Left kidney (tissue), 8 donors: ENCODE measurements around the gene AKNAD1. TPM values are rescaled to one million over a fixed set of nuclear protein-coding genes. Genes with fewer than 3 reads are reported as not detected.
"Not testable (repeated sequence)": the region's sequence is repeated elsewhere in the genome, so short reads cannot be mapped to it uniquely, and the experiment has no call there.

Source experiments
- DNase-seq: peaks from one replicate; pipeline ENCODE4 v3.0.0-alpha.2; 2013
- long read RNA-seq, 8 donors: transcript quantifications; one replicate each; lab custom pipeline, GENCODE V29; 2026
- polyA plus RNA-seq: library from polyadenylated mRNA; unstranded; fragments of 120-200 nt; gene quantifications from one replicate; pipeline ENCODE4 v1.2.1, GENCODE V29; 2013; ENCODE audit not compliant: insufficient read length

Gene AKNAD1
- not detected for polyA plus RNA-seq
- long read RNA-seq, donor 1, result 0 reads
- long read RNA-seq, donor 2, result 0 reads
- long read RNA-seq, donor 3, result 0 reads
- long read RNA-seq, donor 4, result 0 reads
- long read RNA-seq, donor 5, result 0 reads
- long read RNA-seq, donor 6, result 0 reads
- long read RNA-seq, donor 7, result 0 reads
- long read RNA-seq, donor 8, result 0 reads

- DNase-seq, result no peak
Measured at GRCh38 chr1:108856994-108857393, at the start of gene AKNAD1. AKNAD1 (minus strand) TSS chr1:108857094; CDS start chr1:108852664, 4,430 bp downstream.

- no peak for DNase-seq
Measured at GRCh38 chr1:108901106-108901505, 44.2 kb upstream of the AKNAD1 start.

- DNase-seq, result peak; percentile 51
Measured at GRCh38 chr1:108897865-108898720, 41.2 kb upstream of the AKNAD1 start.

GRCh38 chr1:108896146-108897145 lies 39.6 kb upstream of the AKNAD1 start:
- no peak for DNase-seq

- no peak for DNase-seq
Measured at GRCh38 chr1:108893141-108893530, 36.2 kb upstream of the AKNAD1 start.

GRCh38 chr1:108892356-108893140 lies 35.7 kb upstream of the AKNAD1 start:
- DNase-seq, result no peak

- DNase-seq, result no peak
Measured at GRCh38 chr1:108889706-108890384, 33.0 kb upstream of the AKNAD1 start.

GRCh38 chr1:108889006-108889645 lies 32.2 kb upstream of the AKNAD1 start:
- not testable (repeated sequence) for DNase-seq

GRCh38 chr1:108886292-108886691 lies 29.4 kb upstream of the AKNAD1 start:
- no peak for DNase-seq

GRCh38 chr1:108884968-108885367 lies 28.1 kb upstream of the AKNAD1 start:
- DNase-seq, result no peak

GRCh38 chr1:108882837-108883236 lies 25.9 kb upstream of the AKNAD1 start:
- no peak for DNase-seq

GRCh38 chr1:108881369-108881768 lies 24.5 kb upstream of the AKNAD1 start:
- DNase-seq, result no peak

GRCh38 chr1:108880850-108881249 lies 24.0 kb upstream of the AKNAD1 start:
- no peak for DNase-seq

- DNase-seq, result no peak
Measured at GRCh38 chr1:108878678-108879077, 21.8 kb upstream of the AKNAD1 start.

GRCh38 chr1:108878160-108878469 lies 21.2 kb upstream of the AKNAD1 start:
- no peak for DNase-seq

GRCh38 chr1:108877348-108878159 lies 20.7 kb upstream of the AKNAD1 start:
- peak; percentile 44 for DNase-seq

- DNase-seq, result no peak
Measured at GRCh38 chr1:108871050-108871724, 14.3 kb upstream of the AKNAD1 start.

GRCh38 chr1:108865316-108865910 lies 8.5 kb upstream of the AKNAD1 start:
- DNase-seq, result peak; percentile 8

GRCh38 chr1:108863984-108864383 lies 7.1 kb upstream of the AKNAD1 start:
- no peak for DNase-seq
